ENCODE measurements around the gene ADCY5.

ADCY5 gene

DNA sequence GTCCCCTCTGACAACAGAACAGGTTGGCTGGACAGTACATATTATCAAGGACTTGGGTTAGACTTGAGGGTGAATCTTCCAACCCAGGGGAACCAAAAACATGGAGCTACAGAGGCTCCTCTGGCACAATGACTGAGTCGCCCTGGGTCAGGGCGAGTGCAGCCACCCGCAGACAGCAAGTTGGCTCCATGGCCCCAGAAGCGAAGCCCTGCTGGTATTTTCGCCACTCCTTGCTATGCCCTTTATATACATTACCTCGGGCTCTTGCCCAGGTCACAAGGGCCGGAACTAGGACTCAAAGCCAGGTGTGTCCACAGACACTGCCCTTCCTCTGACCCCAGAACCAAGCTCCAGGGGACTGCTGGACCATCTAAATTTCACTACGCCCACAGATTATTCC, 64.6 kb downstream of the ADCY5 start:
- DNase-seq = no peak

DNA sequence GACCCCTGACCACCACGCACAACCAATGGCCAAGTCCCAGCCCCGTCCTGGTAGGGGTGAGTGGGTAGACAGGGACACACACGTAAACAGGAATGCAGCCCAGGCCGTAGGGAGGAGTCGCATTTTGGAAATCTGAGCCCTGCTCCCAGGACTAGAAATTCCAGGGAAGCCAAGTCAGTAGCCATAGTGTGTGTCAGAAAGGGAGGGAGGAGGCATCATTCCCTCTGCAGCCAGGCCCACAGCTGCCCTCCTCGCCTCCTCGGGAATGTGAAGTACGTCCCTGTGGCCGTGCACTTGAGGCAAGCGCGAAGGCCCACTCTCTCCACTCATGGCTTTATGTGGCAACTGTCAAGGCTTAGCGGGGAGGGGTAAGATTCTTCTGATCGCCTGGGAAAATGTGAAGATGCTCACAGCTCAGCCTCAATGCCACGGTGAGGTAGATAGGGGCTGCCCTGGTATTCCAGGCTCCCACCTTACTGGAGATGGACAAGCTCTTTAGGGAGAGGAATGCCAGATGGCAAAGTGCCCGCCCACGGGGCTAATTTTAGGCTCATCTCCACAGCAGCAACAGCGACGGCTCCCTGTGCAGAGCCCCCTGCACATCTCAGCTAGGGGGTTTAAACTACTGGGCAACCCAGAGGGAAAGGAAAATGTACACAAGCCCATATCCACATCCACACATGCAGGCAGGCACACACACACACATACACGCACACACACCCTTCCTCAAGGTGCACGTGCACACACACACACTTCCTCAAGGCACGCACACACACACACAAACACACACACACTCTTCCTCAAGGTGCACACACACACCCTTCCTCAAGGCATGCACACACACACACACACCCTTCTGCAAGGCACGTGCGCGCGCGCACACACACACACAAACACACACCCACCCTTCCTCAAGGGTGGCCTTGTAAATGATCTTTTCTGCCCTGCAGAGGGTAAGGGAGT, 65.5 kb downstream of the ADCY5 start:
- DNase-seq = no peak

DNA sequence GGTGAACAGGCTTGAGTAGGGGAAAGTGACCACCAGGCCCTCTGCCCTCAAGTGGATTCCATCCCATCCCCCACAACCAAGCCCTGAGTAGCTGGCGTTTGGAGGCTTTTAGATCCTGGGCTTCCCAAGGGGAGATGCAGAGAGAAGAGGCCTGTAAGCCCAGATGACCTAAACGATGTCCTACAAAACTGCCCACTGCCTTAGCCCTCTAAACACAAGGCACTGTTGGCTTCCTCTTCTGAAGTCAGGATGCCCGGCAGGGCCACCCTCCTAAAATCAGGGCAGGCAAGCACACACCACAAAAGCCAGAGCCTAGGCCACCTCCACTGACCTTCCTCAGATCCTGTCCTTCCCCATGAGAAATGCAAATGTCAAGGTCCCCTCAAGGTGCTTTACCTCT, 68.6 kb downstream of the ADCY5 start:
- DNase-seq = no peak

DNA sequence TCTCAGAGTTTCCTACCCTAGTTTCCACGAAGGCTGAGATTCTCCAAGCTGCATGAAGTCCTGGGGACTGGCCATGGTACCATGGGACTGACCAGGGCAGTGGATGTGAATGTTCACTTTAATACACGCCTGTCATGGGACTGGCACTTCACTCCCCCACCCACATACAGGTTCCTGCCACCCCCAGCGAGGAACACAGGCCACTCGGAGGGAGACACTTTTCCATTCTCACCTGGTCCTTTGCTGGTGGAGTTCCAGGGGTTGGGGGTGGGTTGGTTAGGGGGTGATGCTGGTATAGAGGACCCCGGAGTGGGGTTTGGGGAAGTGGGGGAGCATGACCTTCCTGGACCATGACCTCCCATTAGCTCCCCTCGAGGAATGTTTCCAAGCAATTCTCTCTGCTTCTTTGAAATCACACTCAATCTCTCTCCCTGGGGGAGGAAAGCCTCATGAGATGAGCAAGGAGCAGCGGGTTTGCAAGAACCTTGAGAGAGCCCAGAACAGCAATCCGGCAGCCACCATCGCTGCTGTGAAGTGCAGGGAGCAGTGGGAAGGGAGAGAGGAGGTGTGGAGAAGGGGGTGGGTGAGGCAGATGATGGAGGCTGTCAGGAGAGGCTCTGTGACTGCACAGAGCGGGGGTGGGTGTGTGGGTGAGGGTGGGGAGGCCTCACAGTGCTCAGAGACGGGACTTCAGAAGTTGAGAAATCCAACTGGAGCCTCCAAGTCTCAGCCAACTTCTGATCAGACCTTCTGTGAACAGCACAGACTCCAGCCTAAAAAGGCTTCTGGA, 69.7 kb downstream of the ADCY5 start:
- DNase-seq = no peak

DNA sequence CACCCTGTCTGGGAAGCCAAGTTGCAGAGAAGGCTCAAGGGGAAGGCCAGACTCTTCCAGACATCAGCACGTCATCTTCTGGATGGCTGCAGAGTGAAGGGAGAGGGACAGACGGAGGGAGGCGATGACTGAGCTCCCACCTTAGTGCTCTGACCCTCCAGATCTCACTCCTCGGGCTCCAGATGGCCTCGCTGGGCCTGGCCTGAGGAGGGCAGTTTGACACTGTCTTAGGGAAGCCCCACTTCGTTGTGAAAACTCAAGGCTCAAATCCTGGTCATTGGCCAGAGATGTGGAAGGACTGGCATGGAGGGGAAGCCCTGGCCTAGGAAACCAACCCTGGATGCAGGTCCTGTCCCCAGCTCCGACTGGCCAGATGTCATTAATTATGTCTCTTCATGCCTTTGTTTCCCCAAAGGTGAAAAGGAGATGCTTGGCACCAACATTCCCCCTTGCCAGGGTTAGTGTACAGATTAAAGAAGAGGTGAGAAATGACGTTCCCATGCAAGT, 70.4 kb downstream of the ADCY5 start:
- no peak for DNase-seq

DNA sequence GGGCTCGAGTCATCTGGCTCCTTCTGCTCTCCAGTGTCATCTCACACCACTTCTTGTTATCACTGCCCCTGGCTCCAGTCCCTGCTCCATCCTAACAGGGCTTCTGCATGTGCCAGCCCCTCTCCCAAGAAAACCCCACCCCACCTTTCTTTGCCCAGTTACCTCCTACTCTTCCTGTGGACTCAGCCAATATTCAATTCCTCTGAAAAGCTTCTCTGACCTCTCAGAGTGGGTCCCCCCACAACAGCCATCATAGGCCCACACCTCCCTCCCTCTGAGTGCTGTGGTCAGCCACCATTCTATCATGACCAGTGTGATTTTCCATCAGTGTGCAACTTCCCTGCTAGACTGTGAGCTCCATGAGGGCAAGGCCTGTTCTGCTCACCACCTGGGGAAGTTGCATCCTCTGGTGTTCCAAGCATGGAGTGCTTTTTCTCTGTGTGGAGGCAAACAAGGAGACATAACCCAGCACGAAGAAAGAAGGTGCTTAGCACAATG, 71.6 kb downstream of the ADCY5 start:
- DNase-seq = no peak

DNA sequence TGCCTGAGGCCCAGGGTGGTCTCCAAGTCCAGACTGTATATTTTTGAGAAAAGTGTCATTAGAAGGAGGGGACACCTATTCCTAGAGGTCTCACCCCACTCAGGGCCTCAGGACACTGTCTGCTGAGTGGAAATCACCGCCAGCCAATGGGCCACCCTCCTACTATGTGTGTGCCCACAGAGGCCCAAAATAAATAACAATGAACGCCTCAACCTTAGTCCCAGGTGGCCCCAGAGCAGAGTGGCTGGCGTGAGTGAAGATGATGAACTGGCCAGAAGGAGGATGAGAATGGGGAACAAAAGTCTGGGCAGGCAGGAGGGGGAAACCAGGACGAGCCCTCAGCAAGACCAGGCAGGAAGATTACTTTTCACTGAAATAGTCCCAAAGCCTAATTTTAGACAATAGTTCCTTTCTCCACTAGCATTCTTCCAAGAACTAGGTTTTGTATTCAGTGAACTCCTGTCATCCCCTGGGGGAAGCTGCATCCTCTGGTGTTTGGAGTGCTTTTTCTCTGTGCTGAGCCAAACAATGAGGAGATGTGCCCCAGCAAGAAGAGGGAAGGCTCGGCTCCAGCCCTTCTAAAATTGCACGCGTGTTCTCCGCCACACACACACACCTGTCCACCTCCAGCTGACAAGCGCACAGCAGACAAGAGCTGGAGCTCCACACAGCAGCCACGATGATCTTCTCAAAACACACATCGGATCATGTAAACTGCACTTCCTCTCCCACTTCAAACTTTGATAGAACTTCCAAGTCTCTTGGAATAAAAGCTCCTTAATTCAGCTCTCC, 72.2 kb downstream of the ADCY5 start:
- DNase-seq = no peak

DNA sequence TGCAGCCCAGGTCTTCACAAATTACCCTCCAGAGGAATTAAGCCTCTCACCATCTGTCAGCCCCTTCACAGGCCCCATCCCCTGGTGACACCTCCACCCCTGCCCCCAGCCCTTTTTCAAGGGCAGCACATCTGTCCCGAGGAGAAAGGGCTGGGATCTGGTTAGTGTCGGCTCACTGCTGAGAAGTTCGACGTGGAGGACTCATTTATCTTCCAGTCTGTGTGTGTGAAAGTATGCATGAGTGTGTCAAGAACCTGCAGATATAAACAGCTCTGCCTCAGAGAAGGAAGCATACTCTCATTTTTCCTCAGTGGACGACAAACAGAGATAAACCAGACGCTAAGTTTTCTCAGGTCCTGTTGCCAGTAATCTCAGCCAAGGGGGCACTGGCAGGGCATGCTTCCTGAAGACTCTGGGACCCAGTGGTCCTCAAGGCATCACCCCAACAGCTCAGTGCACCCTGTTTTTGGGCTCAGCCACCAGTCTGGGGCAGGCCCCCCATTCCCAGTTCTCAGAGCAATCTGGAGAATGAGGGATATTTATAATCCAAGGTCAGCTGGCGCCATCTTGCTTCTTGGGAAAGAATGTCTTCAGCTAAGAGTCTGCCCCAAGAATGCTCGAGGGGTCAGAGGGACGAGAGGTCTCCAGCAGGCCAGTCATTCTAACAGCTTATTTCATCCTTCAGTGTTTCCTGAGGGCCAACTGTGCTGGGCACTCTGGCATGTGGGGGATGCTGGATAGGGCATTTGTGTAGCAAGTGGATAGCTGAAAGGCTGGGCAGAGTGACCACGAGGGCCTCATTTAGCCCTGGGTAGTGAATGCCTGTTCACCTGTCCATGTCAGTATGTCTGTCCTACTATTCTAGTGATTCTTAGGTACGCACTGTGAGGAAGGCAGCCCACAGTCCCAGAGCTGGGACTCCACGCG, 73.6 kb downstream of the ADCY5 start:
- no peak for DNase-seq

DNA sequence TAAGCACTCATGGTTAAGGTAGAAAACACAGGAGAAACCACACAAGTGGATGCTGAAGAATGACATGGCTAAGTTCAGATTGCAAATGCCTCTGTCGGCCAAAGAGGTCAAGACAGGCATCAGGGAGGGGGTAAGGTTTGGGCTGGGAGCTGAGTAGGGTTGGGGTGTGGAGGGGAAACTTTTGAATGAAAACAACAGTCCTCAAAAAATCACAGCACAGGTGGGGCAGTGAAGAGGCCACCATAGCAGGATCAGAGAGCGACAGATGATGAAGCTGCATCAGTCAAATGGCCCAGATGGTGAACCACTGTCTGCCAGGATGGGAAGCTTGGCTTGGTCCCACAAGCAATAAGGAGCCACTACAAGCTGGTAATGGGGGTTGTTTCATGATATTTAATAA, 74.9 kb downstream of the ADCY5 start:
- no peak for DNase-seq

DNA sequence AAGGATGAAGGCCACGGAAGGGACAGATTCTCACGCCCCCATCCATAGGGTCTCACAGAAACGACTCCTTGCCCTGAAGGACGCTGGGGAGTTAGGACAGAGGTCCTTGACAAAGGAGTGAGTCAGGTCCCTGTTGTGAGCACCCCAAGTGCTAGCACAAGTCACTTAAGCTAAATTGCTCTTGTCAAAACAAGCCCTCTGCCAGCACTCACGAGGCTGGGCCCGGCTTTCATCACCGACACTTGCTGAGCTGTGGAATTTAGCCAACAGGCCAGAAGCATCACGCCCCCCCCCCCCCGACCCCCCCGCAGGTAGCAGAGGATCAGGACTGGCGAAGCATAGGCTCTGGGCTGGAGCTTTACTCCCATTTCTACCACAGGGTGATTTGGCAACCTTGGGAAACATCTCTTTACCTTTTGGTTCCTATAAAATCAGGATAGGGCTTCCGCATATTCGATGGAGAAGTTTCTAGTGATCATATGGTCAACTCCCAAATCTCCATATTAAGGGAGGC, 75.4 kb downstream of the ADCY5 start:
- no peak for DNase-seq

DNA sequence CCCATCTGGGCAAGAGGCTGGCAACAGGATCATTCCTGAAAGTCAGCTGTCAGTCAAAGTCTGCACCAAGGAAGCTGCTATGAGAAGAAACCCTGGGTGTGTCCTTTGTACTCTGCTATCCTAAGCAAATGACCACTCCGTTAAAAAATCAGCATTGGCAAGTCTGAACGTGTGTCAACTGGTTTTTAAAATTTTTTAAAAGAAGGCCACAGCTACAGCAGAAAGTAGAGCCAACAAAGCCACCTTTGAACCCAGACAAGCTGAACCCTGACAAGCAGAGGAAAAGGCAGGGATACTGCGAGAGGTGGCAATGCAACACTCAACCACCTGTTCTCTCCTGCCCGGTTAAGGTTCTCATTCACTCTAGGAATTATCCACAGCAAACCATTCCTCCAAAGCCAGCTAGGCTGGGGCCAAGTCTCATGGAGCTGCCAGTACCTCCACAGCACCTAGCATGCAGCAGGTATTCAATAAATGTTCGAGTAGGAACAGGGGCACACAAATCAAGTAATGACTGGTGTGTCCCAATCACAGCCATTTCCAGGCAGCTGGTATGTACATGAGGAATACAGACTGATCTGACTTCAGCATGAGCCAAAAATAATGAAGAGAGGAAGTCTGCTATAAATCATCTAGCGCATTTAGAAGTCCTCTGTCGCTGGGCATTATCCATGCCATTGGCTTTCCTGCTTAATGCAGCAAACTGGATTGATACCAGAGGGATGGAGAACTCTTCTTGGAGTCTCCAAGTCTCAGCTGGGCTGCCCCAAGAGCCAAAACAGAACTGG, 76.0 kb downstream of the ADCY5 start:
- no peak for DNase-seq

DNA sequence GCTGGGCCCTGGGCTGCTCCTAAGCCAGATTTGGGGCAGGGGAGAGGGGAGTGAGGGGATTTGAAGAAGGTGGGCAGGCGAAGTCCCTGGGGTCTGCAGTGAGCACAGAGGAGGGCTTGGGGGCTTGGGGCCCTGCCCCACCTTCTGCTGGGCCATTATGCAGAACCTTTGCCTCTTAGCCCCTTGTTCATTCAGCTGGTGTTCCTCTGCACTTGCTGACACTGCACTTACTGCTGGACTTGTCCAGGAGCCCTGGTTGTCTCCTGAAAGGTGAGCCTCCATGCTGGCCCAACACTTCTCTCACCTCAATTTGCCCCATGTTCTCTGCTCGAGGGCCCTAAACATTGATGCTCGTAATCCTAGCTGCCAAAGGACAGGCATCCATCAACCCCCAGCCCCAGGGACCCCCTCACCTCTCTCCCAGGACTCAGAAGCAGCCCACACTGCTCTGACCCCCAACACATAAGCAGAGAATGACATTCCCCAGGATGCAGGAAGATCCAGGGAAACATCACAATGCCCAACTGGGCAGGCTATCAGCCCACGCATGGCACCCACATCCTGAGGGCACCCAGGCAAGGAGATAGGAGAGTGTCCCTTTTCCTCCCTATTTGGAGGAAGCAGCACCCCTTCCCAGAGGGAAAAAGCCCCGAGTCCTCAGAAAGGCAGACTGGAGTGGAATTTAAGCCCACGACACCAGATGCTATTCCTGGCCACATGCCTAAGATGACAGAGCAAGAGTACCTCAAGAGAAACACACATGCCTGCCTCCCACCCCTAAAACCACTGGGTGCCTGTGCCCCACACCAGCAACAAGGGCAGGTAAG, 76.8 kb downstream of the ADCY5 start:
- DNase-seq = no peak

DNA sequence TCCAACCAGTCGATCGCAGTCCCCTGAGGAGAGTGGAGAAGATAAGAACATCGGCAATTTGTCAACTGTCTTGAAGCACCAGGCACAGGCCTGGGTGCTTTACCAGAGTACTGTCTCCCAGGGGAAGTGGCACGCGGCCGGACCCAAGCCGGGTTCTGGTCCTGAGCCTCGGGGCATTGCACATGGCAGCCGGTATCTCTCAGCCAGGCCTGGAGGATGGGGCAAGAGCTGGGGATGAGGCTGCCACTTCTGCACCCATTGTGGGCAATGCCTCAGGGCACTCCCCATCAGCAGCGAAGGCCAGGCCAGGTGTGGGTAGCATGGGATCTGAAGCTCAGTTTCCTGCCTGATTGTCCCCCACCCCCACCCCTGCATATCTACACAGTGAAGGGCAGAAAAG, 77.5 kb downstream of the ADCY5 start:
- DNase-seq = no peak

DNA sequence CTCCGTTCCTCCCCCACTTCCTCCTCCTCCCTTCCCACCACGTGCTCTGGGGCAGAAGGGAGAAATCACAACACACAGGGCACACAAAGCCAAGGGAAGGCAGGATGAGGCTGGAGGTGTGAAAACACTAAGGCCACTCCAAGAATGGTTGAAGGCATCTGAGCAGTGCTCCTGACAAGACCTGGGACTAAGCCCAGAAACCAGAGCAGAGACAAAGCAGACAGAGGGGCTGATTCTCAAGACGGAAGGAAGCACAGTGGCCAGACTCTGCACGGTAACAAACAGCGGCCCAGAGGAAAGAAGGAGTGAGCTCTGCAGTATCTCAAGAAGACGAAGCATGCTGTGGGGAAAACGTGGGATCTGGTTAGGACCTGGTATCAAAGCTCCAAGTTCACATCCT, 78.1 kb downstream of the ADCY5 start:
- DNase-seq = no peak

DNA sequence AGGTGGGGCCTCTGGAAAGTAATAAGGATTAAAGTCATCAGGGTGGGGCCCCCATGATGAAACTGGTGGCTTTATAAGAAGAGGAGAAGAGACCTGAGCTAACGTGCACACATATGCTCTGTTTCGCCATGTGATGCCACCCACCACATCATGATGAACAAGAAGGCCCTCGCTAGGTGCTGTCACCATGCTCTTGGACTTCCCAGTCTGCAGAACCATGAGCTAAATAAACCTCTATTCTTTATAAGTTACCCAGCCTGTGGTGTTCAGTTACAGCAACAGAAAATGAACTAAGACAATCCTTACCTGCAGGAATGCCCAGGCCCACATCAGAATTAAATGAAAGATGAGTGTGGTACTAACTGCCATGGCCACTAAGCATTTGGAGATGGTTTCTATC, 79.8 kb downstream of the ADCY5 start:
- DNase-seq = no peak

DNA sequence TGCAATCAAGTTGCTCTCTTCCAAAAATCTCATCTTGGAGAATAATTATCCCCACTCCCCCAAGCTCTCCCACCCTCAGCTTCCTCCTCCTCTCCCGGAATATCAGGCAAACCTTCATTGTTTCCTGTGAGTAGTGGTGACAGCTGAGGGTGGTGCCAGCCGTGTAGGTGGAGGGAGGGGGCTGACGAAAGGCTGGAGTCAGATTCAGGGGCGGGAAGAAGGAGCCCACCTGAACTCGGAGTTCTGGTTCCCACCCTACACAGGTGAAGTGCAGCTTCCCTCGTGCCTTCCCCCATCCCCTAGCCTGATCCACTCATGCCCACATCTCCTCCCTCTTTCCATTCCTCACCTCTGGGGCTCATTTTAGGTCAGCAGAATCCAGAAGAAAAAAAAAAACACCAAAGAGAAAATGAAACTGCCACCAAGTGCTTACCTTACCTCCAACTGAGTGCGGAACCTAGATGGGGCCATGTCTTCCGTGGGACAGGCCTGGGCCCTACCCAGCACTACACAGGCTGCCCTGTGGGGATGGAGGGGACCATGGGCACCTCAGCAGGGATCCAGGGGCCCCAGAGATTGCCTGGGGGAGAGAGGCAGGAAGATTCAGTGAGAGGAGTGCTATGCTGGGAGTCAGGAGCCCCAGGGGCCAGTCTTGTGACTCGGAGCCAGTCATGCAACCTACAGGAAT, 81.3 kb downstream of the ADCY5 start:
- DNase-seq = no peak

DNA sequence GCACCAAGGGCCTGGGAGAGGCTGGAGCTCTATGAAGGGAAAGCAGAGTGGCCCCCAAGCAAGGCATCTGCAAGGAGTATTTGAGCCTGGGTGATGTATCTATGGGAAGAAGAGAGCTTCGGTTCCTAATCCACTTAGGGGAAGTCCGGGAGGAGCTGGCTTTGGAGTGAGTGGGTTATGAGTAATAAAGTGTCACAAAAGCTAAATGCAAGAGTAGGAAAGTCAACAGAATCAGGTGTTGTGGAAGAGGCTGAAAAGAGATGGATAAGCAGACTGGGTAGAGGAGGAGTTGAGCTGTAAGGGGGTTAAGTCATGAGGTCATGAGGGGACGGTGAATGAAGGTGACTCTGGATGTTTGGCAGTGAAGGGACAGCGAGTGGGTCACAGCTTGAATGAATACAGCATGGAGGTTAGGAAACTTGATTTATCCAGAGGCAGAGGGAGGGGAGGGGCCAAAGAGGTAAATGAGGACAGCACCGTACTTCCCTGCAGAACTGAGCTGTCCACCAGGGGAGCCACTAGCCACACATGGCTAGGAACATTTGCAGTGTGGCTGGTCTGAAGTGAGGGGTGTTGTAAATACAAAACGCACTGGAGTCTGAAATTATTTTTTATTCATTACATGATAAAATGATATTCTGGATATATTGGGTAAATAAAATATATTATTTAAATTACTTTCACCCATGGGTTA, 83.3 kb downstream of the ADCY5 start:
- no peak for DNase-seq

DNA sequence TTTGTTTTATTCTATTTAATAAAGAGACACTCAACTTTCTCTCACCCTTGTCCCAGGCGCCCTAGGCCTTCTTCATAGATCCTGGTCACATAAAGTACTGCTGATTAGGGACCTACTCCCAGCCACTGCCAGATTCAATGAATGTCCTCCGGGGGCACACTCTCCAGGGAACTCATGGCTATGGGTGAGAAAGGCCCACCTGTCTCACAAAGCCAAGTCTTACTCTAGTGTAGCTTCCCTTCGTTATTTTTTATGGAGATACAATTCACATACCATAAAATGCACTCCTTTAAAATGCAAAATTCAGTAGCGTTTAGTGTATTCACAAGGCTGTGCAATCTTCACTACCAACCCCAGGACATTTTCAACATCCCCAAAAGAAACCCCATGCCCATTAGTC, 87.8 kb downstream of the ADCY5 start:
- DNase-seq = no peak
